ENCODE data around the gene CBX2.
"Not testable (repeated sequence)": the region's sequence is repeated elsewhere in the genome, so short reads cannot be mapped to it uniquely, and the experiment has no call there.

Gene CBX2

DNA sequence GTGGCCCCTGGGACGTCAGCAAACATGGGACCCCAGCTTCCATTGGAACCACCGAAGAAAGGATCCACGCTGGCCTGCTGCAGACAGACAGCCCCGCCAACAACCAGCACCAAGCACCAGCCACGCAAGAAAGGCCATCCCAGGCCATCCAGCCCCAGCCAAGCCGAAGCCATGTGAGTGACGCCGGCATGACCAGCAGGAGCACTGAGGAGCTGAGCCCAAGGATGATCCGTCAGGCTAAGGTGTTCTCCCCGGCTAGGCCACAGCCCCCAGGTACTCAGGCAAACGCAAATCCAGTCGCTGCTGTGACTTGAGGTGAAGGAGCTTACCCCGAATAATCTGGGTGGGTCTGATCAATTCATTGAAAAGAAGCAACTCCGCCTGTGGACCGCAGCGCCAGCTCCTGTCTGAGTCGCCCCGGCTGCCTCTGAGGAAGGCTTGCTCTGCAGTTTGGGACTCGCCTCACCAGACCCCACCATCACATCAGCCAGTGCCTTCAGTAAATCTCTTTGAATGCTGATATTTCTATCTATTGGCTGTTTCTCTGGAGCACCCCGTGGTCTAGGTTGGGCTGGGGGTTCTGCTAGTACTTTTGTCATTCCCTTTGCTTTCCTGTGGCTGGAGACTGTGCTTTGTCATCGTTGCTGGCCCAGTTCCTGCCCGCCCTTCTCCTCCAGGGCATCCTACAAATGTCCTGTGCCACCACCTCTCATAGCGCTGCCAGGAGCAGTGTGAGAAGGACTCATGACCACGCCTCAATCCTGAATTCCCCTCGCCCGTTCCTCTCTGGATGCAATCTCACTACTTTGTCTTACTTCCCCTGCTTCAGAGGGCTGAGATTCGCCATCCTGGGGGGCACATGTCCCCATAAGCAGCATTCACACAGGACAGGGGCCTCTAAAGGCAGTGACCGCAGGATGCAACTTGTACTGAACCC lies 8.1 kb upstream of the CBX2 start:
- no peak for DNase-seq (ENCODE audit: low read depth in 2 of 2)

DNA sequence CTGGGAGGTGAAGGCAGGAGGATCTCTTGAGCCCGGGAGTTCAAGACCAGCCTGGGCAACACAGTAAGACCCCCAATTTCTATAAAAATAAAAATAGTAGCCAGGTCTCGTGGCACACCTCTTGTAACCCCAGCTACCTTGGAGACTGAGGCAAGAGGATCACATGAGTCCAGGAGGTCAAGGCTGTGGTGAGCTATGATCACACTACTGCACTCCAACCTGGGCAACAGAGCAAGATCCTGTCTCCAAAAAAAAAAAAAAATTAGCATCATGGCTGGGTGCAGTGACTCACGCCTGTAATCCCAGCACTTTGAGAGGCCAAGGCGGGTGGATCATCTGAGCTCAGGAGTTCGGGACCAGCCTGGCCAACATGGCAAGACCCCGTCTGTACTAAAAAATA lies 6.7 kb upstream of the CBX2 start:
- no peak for DNase-seq (ENCODE audit: low read depth in 2 of 2)

- not testable (repeated sequence) for DNase-seq (ENCODE audit: low read depth in 2 of 2)
Observed at GRCh38 chr17:79772726-79773125, 5.2 kb upstream of the CBX2 start.

- DNase-seq (ENCODE audit: low read depth in 2 of 2): no peak
Observed at GRCh38 chr17:79774561-79774975, 3.4 kb upstream of the CBX2 start.

GRCh38 chr17:79775632-79776031 lies 2.3 kb upstream of the CBX2 start:
- DNase-seq (ENCODE audit: low read depth in 2 of 2): no peak

GRCh38 chr17:79776376-79777119 lies 1.4 kb upstream of the CBX2 start:
- no peak for DNase-seq (ENCODE audit: low read depth in 2 of 2)

- no peak for DNase-seq (ENCODE audit: low read depth in 2 of 2)
Observed at GRCh38 chr17:79777120-79777893, 641 bp upstream of the CBX2 start.

- no peak for DNase-seq (ENCODE audit: low read depth in 2 of 2)
Observed at GRCh38 chr17:79778504-79779083, 646 bp downstream of the CBX2 start.

GRCh38 chr17:79779084-79779529 lies 1.2 kb downstream of the CBX2 start:
- DNase-seq (ENCODE audit: low read depth in 2 of 2): no peak

- DNase-seq (ENCODE audit: low read depth in 2 of 2): no peak
Observed at GRCh38 chr17:79779661-79780365, 1.9 kb downstream of the CBX2 start.

- no peak for DNase-seq (ENCODE audit: low read depth in 2 of 2)
Observed at GRCh38 chr17:79781012-79781650, 3.2 kb downstream of the CBX2 start.

GRCh38 chr17:79781736-79782575 lies 4.0 kb downstream of the CBX2 start:
- DNase-seq (ENCODE audit: low read depth in 2 of 2): no peak

DNA sequence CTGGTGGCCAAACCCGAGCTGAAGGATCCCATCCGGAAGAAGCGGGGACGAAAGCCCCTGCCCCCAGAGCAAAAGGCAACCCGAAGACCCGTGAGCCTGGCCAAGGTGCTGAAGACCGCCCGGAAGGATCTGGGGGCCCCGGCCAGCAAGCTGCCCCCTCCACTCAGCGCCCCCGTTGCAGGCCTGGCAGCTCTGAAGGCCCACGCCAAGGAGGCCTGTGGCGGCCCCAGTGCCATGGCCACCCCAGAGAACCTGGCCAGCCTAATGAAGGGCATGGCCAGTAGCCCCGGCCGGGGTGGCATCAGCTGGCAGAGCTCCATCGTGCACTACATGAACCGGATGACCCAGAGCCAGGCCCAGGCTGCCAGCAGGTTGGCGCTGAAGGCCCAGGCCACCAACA lies 5.9 kb downstream of the CBX2 start:
- no peak for DNase-seq (ENCODE audit: low read depth in 2 of 2)

GRCh38 chr17:79784353-79785016 lies 6.5 kb downstream of the CBX2 start:
- DNase-seq (ENCODE audit: low read depth in 2 of 2): no peak

- no peak for DNase-seq (ENCODE audit: low read depth in 2 of 2)
Observed at GRCh38 chr17:79785017-79785899, 7.3 kb downstream of the CBX2 start.

DNA sequence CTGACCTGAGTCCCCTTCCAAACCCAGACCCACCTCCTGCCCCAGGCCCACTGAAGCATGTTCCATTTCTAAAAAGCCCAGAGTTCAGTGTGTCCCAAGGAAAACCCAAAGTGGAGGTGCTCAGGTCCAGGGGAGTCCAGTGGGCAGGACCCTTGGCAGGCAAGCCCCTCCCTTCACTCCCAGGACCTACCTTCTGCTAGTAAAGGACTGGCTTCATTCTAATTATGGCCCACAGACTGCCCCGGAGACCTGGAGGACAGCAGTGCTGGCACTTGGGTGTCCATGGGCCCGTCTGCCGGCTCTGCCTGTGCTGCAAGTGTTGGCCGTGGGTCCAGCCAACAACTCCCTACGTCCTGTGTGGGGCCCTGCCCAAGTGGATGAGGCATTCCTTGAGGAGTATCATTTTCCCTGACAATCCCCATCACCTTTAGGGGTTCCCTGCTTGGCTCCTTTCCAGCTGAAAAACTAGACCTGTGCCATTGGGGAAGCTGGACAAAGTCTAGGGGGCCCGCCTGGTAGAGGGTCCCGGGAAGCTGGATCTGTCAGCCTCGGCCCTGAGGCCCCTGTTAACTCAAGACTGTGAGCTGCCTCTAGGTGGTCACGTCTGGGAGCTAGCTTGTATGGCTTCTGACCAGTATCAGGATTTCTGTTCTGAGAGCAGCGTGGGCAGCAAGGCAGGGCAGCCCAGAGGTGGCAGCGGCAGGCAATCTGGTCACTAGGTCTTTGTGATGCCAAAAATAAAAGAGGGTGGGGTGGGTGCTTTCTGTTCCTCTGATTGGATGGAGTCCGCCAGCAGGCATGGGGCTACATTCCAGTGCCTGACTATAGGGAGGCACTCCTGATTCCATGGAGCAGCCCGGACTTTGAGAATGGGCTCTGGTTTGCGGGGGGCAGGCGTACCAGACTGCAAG lies 8.2 kb downstream of the CBX2 start:
- no peak for DNase-seq (ENCODE audit: low read depth in 2 of 2)

All from stimulated activated CD4-positive, alpha-beta T cell treated with anti-CD3 and anti-CD28 coated beads, Interleukin-1b, Interleukin-23, amount 100 ng/mL, for 1 hour (primary cell).